HG03196 (cell line): ENCODE results near the gene TFAP2E.

Source experiments
- ATAC-seq: cut with Tn5 transposase; IDR thresholded peaks from one replicate; pipeline ENCODE4 v1.9.1; 2021; ENCODE audit not compliant: unreplicated experiment

The TFAP2E gene

GRCh38 chr1:35592991-35593769 lies 20.1 kb downstream of the TFAP2E start:
- ATAC-seq: no peak

DNA sequence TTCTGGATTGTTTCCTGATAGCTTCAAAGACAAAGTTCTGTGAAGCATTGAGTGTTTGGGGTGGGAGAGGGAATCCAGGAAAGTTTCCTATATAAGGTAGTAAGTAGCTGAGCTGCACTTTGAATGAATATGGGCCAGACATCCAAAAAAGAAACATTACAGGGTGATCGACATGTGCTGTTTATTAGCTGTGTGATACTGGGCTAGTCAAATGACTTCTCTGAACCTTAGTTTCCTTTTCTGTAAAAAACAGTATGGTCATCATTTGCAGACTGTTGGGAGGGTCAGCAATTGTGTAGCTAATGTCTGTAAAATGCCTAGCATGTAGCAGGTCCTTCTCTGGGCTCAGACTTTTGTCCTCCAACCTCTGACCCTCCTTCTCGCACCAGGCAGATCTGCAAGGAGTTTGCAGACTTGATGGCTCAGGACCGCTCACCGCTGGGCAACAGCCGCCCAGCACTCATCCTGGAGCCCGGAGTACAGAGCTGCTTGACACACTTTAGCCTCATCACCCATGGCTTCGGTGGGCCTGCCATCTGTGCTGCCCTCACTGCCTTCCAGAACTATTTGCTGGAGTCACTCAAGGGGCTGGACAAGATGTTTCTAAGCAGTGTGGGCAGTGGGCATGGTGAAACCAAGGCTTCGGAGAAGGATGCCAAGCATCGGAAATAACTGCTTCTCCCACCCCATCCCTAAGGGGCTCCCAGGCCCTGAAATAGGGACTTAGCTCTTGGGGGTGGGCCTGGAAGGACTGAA lies 21.1 kb downstream of the TFAP2E start:
- ATAC-seq: no peak

DNA sequence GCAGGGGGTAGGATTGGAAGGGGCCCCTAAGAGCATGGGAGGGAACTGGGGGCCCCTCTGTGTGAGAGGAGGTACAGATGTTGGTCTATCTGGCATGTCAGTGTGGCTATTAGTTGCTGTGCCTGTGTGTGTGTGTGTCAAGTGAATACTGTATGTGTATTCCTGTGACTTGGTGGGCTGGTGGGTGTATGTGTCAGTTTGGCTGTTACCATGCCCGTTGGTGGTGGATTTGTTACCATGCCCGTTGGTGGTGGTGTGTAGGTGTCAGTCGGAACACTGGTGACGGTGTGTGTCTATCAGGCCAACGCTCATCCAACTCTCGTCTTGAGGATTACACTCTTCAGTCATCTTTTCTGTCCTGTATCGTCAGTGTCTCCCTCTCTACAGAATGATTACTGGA lies 22.6 kb downstream of the TFAP2E start:
- no peak for ATAC-seq

- no peak for ATAC-seq
Measured at GRCh38 chr1:35597870-35598269, 24.8 kb downstream of the TFAP2E start.

- ATAC-seq: no peak
Measured at GRCh38 chr1:35598895-35599294, 25.8 kb downstream of the TFAP2E start.

DNA sequence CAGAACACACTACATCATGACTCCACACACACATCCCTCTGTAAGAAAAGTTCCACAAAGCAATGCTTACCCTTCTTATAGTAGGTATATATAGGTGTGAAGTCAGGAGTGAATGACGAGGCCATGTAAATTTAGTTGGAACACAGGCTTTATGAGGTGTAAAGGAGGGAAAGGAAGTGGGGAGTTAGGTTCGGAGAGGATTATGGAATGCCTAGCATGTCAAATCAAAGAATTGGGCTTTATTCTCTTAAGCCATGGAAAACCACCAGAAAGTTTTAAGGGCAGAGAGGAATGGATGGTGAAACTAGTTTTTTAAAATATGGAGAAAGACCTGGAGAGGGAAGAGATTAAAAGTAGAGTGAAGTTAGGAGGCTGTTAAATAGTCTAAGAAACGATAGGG lies 26.3 kb downstream of the TFAP2E start:
- no peak for ATAC-seq

DNA sequence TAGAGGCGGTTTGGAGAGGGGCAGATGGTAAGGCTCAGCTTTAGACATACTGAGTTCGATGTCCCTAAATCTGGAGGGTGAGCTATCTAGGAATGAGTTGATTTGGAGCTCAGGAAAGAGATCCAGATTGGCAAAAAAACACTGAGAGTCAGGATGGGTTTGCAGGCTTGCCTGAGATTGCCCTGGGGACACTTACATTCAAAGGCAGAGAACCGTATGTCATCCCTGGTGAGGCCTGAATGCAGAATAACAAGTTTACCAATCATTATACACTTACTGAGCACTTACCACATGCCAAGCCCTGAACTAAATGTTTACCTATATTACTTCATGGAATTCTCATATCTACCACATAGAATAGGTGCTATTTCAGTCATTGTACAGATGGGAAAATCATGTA lies 27.5 kb downstream of the TFAP2E start:
- ATAC-seq: no peak

GRCh38 chr1:35603468-35603867 lies 30.4 kb downstream of the TFAP2E start:
- no peak for ATAC-seq

GRCh38 chr1:35603941-35604340 lies 30.8 kb downstream of the TFAP2E start:
- no peak for ATAC-seq

DNA sequence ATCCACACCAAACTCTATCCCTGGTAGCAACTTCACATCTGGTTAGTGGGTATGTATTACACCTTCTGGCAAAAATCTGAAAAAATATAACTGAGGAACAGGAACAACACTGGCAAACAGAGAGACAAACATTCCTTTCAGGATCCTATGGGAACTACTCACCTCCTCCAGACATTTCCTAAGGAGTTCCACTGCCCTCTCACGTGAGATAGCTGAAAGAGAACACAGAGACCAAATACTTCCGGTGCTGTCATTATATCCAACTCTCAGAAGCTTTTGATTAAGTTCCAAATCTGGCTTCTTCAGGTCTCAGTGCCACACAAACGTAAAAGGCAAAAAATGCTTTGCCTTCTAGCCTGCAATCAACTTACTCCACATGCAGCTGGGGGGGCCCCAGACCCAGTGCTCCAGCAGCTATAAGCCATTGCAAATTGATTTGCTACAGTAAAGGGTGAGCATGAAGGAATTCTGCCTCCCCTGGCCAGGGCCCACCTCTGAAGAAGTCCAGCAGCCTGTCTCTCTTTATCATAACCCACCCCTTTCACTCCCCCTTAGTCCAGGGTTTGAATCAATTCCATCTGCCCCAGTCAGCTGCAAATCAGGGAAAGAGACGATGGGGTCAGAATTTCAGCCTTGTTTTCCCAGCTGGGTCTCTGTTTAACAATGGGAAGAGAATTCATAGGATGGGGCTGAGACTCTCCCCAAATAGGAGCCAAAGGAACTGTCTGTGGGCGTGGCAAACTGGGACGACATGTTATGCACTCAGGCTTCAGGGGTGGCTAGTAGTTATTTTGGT lies 32.2 kb downstream of the TFAP2E start:
- ATAC-seq: no peak

- ATAC-seq: no peak
Measured at GRCh38 chr1:35605867-35606182, 32.7 kb downstream of the TFAP2E start.

- no peak for ATAC-seq
Measured at GRCh38 chr1:35611655-35612054, 38.5 kb downstream of the TFAP2E start.

DNA sequence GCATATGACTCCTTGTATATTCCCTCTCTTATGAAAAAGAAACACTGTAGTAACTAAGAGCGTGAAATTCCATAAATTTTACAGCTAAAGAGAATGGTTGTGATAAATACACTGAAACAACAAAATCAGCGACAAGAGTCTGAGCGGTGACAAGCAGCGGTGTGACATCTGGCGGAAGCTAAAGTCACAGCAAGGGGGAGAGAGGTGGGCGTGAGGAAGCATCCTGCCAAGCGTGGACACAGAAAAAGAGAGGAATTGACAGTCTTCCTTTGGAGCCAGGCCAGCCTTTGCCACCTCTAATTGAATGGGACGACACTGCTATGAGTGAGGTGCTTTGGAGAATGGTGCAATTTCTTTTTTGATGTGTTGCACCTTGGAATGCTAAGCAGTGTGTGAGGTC lies 42.3 kb downstream of the TFAP2E start:
- no peak for ATAC-seq

DNA sequence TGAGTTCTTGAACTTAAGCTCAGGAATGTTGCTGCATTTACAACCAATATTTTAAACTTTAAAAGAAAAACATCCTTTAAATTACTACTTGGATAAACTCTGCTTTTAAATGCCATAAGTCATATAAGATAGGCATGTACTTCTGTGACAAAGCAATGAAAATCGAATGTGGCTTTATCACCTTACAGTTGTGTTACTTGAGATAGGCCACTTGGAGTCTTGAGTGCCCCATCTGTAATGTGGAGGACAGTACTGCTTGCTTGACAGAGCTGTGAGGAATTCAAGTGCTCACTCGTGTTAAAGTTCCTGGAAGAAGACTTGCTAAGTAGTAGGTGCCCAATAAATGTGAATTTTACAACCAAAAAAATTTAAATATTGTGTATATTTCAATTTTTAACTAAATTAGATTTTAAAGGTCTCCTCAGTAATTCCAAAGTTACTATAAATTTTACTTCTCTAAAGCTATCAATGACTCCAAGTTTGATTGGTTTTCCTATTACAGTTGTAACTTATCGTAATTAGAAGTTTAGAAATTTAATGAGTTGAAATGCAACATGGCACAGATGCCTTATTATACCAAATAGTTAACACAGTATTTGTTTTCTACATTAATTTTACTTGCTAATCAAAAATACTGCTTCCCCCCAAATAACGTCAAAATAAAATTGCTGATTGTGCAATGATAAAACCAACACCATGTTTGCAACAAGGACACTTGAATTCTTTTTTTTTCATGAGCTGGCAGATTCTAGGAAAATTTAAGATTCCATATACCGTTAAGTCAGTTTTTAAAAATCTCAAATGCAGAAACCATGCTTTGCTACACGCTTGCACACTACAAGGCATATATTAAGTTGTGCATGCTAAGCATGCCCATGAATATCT lies 46.4 kb downstream of the TFAP2E start:
- no peak for ATAC-seq

GRCh38 chr1:35622510-35623178 lies 49.5 kb downstream of the TFAP2E start:
- no peak for ATAC-seq

DNA sequence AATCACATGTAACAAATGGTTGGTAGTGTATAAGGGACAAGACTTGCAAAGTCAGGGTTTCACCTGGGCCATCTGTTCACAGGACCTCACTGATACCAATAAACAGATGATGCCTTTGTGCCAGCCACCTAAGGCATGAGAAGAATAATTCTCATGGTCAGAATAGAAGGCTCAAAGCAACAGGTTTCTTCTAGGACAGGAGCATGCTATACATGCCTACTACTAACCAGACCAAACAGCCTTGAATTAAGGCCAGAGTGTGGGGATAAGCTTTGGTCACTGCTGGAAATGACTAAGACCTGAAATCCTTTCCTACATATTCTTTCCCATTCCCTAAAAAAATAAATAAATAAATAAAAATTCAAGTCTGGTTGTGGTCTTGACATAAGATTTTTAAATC lies 50.7 kb downstream of the TFAP2E start:
- ATAC-seq: no peak

DNA sequence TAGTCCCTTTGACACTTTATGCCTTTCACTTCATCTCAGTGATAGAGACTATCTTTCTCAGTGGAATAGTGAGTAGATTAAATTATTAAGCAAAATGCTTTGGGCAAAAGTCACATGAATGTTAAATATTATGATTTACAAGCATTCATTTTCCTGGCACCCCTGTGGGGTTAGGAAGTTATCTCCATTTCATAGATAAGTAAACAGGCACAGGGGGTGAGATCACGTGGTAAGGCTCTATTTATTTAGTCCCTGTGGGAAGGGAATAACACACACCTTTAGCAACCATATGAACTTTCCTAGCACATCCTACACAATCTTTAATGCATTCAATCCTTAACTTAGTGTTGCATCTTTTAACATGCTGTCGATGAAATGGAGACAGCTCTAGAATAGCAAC lies 55.9 kb downstream of the TFAP2E start:
- no peak for ATAC-seq

DNA sequence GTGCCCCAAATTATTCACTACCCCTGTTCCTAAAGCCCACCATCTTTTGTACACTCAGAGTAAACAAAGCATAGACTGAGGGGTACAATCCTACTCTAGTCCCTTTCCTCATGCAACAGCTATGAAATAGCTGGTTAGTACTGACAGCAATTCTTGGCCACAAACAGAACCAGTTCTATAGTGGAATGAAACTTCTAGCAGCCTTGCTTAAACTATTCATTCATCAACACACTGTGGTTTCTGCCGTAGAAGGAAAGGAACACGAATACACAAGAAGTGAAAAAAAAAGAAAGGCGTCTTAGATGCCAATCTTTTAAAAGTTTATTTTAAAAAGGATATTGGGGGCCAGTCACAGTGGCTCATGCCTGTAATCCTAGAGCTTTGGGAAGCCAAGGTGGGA lies 58.3 kb downstream of the TFAP2E start:
- ATAC-seq: no peak

DNA sequence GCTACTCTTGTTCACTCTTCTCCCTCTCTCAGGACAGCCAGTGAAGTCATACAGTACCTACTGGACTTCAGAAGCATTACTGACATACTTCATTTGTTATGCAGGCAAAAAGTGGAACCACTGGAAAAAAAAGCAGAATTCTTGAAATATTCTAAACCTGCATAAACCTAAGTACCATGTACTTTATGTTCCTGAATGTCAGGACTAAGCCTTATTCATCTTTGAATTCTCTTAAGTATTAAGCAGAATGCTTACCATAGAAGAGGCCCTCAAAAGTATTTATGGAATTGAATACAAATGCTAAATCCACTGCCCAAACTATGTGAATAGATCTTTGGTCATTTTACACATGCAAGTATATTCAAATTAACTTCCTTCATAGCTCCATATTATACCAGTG lies 60.4 kb downstream of the TFAP2E start:
- ATAC-seq: no peak

GRCh38 chr1:35637401-35637809 lies 64.3 kb downstream of the TFAP2E start:
- no peak for ATAC-seq
